Diencephalon (tissue), 1 donor: ENCODE measurements around the gene ACR. TPM values are rescaled to one million over a fixed set of nuclear protein-coding genes. Genes with fewer than 3 reads are reported as not detected.

ENCODE experiments used
- small RNA-seq: library from RNA; depleted of rRNA; stranded (forward); fragments of <200 nt; gene quantifications from one replicate; pipeline ENCODE3, GENCODE V24; 2014
- total RNA-seq: library from RNA; depleted of rRNA; stranded (reverse); fragments of >200 nt; gene quantifications from one replicate; pipeline ENCODE4 v1.2.3, GENCODE V29; 2014

ACR gene
- total RNA-seq: not detected

DNA sequence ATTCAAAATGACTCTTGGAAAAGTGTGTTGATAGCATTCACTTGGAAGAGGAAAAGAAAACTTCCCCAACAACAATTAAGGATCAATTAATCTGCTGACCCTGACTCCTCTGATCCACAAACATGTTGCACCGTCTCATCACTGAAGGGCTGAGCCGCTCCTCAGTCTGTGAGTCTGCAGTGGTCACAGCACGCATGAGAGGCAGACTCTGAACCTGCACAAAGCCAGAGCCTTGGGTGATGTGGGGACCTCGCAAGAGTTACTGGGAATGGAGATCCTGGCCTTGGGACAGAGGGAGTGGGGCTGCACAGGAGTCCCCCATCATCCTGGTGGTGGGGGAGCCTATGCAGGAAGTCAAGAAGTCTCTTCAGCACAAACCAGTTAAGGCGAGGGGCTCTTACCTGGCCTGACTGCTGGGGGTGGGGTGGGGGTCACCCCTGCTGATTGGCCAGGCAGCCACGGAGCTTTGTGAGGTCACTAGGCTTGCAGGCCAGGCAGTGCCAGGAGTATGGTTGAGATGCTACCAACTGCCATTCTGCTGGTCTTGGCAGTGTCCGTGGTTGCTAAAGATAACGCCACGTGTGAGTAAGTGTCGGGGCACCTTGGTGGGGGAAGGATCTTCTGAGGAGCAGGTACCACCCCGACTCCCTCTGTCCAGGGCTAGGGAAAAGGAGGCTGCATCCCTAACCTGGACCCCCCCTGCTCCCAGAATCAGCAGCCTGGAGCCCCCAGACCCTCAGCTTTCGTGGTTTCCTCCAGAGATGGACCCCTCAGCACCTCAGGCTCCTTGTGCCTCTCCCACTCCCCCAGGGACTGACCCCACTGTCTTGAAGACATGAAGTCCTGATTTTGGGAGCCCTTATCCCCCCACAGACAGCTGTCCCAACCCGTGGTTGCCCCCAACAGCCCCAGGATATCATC, at the start of gene ACR:
Gene ACR, plus strand, starts transcription at position 477 of the 921 bp plus-strand sequence. Its CDS starts 32 bp downstream, at position 509.

GRCh38 chr22:50783033-50783879, 45.3 kb downstream of the ACR start, which contains the start of gene RABL2B:
RABL2B (minus strand) TSS chr22:50783636; CDS start chr22:50782294, 1,342 bp downstream.

Small RNAs within 50 kb of the gene (small RNA-seq; reads per million reads assigned to genes)
- gene RNU6-409P: not detected

Other genes with a start within 250 kb of the ACR start
- 16.6 TPM for gene LMF2, start 230.5 kb upstream of the ACR start, total RNA-seq
- 44.5 TPM for gene NCAPH2, start 230.0 kb upstream of the ACR start, total RNA-seq
- 0.92 TPM for gene SCO2, start 212.6 kb upstream of the ACR start, total RNA-seq
- 4.6 TPM for gene TYMP, start 208.2 kb upstream of the ACR start, total RNA-seq
- gene KLHDC7B, start 192.3 kb upstream of the ACR start, total RNA-seq: not detected
- not detected for gene SYCE3, start 175.3 kb upstream of the ACR start, total RNA-seq
- 9.2 TPM for gene CPT1B, start 159.8 kb upstream of the ACR start, total RNA-seq
- 28.6 TPM for gene CHKB, start 155.4 kb upstream of the ACR start, total RNA-seq
- 76.6 TPM for gene MAPK8IP2, start 137.4 kb upstream of the ACR start, total RNA-seq
- gene ARSA, start 110.1 kb upstream of the ACR start, total RNA-seq: 6.9 TPM
- gene SHANK3, start 65.4 kb upstream of the ACR start, total RNA-seq: 13.6 TPM
- 14.8 TPM for gene RABL2B, start 45.4 kb downstream of the ACR start, total RNA-seq